Stomach (tissue), 9 donors: Measurements from ENCODE around the gene ARID5B. TPM values are rescaled to one million over a fixed set of nuclear protein-coding genes. Genes with fewer than 3 reads are reported as not detected.

Source experiments
- DNase-seq, 2 donors: peaks; one replicate each; pipeline versions ENCODE4 v3.0.0 to v3.0.0-alpha.2; 2013 to 2019
- H3K27ac ChIP-seq, 5 donors: fragments of 200-600 bp in 4 of 5; sonication (generic) in 4 of 5; one replicate each; pipeline ENCODE4 v1.5.1; 2013 to 2019; ENCODE audit warnings: mild to moderate bottlenecking in 1 of 5, moderate library complexity in 1 of 5
- H3K27me3 ChIP-seq, 3 donors: fragments of 200-600 bp; sonication (generic); one replicate each; pipeline ENCODE4 v1.5.1; 2017 to 2019; ENCODE audit warnings: mixed run types in 1 of 3
- H3K36me3 ChIP-seq, 4 donors: fragments of 200-600 bp; sonication (generic); 1 replicate in 3 of 4; 2 replicates in 1 of 4; pipeline ENCODE4 v1.5.1; 2016 to 2019
- H3K4me1 ChIP-seq, 4 donors: fragments of 200-600 bp; sonication (generic); one replicate each; pipeline ENCODE4 v1.5.1; 2016 to 2019
- H3K4me3 ChIP-seq, 4 donors: fragments of 200-600 bp; sonication (generic) in 3 of 4; one replicate each; pipeline ENCODE4 v1.5.1; 2016 to 2019; ENCODE audit warnings: mild to moderate bottlenecking in 1 of 4
- H3K9me3 ChIP-seq, 4 donors: fragments of 200-600 bp; sonication (generic); one replicate each; pipeline ENCODE4 v1.5.1; 2016 to 2019
- CTCF ChIP-seq, 7 experiments: fragments of 450-650 bp in 4 of 7; fragments of 200-600 bp in 3 of 7; sonication (generic) in 3 of 7; IDR thresholded peaks; one replicate each; pipeline ENCODE4 v1.5.1; 2016 to 2019; ENCODE audit warnings: antibody characterized with exemption in 7 of 7, control low read depth in 2 of 7, mild to moderate bottlenecking in 1 of 7
- EP300 ChIP-seq: sonication (generic); formaldehyde crosslinking; IDR thresholded peaks from one replicate; pipeline ENCODE4 v1.6.1; 2017; ENCODE audit warnings: antibody characterized with exemption
- POLR2A ChIP-seq, 4 donors: fragments of 450-650 bp; IDR thresholded peaks; one replicate each; pipeline ENCODE4 v1.6.1; 2016; ENCODE audit warnings: antibody characterized with exemption in 4 of 4, control low read depth in 2 of 4, mild to moderate bottlenecking in 1 of 4, moderate library complexity in 1 of 4
- POLR2AphosphoS5 ChIP-seq, 3 donors: sonication (generic); formaldehyde crosslinking; IDR thresholded peaks; one replicate each; pipeline ENCODE4 v1.6.1; 2016; ENCODE audit warnings: antibody characterized with exemption in 3 of 3
- WGBS, 5 donors: extraction: QIAGEN DNeasy Blood & Tissue Kit in 3 of 5; methylation state at CpG; one replicate each; pipeline versions ENCODE4 v1.1.5 to v1.1.7; 2013 to 2018; 5-methylcytosine and 5-hydroxymethylcytosine counted together
- intact Hi-C: fragments of 100-400 bp; cut with DNase I; formaldehyde crosslinking; loops from one replicate; pipeline ENCODE4 v1.15.1; 2023; ENCODE audit warnings: low total_unique reads
- polyA plus RNA-seq, 3 donors: library from polyadenylated mRNA; stranded (reverse); fragments of 200-250 nt; gene quantifications; one replicate each; pipeline ENCODE4 v1.2.3, GENCODE V29; 2013
- total RNA-seq, 5 donors: library from RNA; depleted of rRNA; stranded (reverse); fragments of >200 nt; gene quantifications; one replicate each; pipeline versions ENCODE4 v1.1.0 to v1.2.3, GENCODE V29; 2014 to 2016
- donor health status: healthy with polysubstance abuse.
- donor health status: Bipolar disorder and iron deficiency.
- donor health status: healthy.

ARID5B gene
- total and polyA plus RNA-seq, 8 donors, result 5.4 to 64.2 (median 11.9) TPM

DNA sequence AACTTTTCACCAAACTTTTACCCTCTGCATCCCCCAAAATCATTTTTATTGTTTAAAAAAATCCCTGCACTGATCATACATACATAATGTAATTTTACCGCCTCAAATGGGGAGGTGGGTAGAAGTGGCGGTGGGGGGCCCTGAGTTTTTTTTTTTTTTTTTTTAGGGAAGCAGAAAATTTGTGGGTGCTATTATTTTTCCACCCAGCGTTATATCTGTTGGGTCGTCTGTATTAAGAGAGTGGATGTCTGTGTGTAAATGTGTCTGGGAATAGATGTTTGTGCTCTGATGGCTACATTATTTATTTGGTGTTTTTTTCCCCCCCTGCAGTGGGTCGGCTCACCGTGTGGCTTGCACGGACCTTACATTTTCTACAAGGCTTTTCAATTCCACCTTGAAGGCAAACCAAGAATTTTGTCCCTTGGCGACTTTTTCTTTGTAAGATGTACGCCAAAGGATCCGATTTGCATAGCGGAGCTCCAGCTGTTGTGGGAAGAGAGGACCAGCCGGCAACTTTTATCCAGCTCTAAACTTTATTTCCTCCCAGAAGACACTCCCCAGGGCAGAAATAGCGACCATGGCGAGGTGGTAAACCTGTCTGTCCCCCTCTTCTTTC is 438 bp downstream of the ARID5B start:
- peak in 1 of 2 donors; percentile 71 for DNase-seq
- H3K4me3 ChIP-seq, result peak overlapping the region; percentile 61 to 82 (median 71)
- H3K4me1 ChIP-seq, result peaks cover 38 to 64% (median 52%) of the 10 kb centered on the region in 4 donors
- peak overlapping the region; percentile 93 to 99 (median 98) for H3K27ac ChIP-seq
- H3K9me3 ChIP-seq, result no peaks in the 10 kb centered on the region
- 0 to 1% (median 0%) methylated on average over 14 of the region's 14 CpGs for WGBS, 5 donors
- no peaks in the 10 kb centered on the region for H3K27me3 ChIP-seq
- H3K36me3 ChIP-seq, result no peaks in the 10 kb centered on the region
- intact Hi-C loops, result loop anchor here (10.0 kb wide), 1 partner anchor 343 kb away; no protein-coding TSS in a partner anchor
- TF ChIP-seq EP300, result no peak
- no peak for TF ChIP-seq CTCF (IDR thresholded peaks at IDR 0.05)
- no peak for TF ChIP-seq POLR2A (IDR thresholded peaks at IDR 0.05)
- no peak for TF ChIP-seq POLR2AphosphoS5 (IDR thresholded peaks at IDR 0.05)

DNA sequence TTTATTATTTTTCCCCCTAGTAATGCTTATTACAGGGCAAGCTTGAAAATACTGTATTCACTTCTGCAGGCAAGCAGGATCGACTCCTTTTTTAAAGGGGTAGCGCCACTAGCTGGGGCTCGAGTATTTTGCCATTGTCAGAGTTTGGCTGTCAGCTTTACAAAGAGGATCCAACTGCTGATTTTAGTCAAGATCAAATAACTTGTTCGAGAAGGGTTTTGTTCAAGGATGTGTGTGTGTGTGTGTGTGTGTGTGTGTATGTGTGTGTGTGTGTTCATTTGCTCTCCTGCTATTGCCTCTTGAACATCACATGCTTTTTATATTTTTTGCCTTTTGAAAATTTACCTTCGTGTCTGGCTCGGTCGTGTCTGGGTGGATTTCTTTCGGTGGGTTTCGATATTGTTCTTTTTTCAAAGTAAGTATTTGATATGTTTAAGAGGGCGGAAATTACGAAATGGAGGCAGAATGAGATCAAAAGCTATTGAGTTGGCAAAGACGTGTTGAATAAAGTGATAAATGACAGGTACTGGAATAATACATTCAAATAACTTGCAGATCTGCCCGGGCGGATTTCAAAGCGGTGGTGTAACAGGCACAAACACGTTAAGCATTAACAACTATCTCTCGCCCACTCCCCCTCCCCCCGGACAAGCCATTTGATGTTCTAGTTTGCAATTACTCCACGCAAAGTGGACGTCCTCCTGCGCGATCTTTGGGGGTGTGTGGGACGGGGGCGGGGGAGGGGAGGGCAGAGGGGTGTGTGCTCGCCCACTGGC is 1.1 kb downstream of the ARID5B start:
- peak; percentile 47 to 88 for DNase-seq
- H3K27ac ChIP-seq, result peak overlapping the region; percentile 93 to 99 (median 98)
- no peaks in the 10 kb centered on the region for H3K27me3 ChIP-seq
- WGBS, 5 donors, result 0% methylated on average over 18 to 25 of the region's 25 CpGs
- H3K4me1 ChIP-seq, result peaks cover 32 to 64% (median 48%) of the 10 kb centered on the region in 4 donors
- H3K9me3 ChIP-seq, result no peaks in the 10 kb centered on the region
- TF ChIP-seq EP300 (no peak), CTCF (IDR thresholded peaks at IDR 0.05) (no peak), POLR2A (IDR thresholded peaks at IDR 0.05) (no peak), POLR2AphosphoS5 (IDR thresholded peaks at IDR 0.05) (peak in 1 of 3 donors; percentile 3)
- intact Hi-C loops, result loop anchor here (10.0 kb wide), 1 partner anchor 342 kb away; no protein-coding TSS in a partner anchor
- H3K36me3 ChIP-seq, result no peaks in the 10 kb centered on the region
- peak overlapping the region; percentile 61 to 82 (median 71) for H3K4me3 ChIP-seq

- H3K9me3 ChIP-seq, result no peaks in the 10 kb centered on the region
- peak overlapping the region; percentile 93 to 99 (median 98) for H3K27ac ChIP-seq
- peaks cover 25 to 57% (median 40%) of the 10 kb centered on the region in 4 donors for H3K4me1 ChIP-seq
- peak overlapping the region; percentile 61 to 82 (median 71) for H3K4me3 ChIP-seq
- DNase-seq, result peak; percentile 61 to 85
- intact Hi-C loops, result loop anchor here (10.0 kb wide), 1 partner anchor 341 kb away; no protein-coding TSS in a partner anchor
- no peaks in the 10 kb centered on the region for H3K36me3 ChIP-seq
- TF ChIP-seq POLR2AphosphoS5 (IDR thresholded peaks at IDR 0.05), result peak; percentile 1 to 67 (median 59)
- no peak for TF ChIP-seq EP300
- TF ChIP-seq POLR2A (IDR thresholded peaks at IDR 0.05), result no peak
- peak in 3 of 7 experiments; percentile 13 to 35 (median 20) for TF ChIP-seq CTCF (IDR thresholded peaks at IDR 0.05)
- WGBS, 5 donors, result 0 to 1% (median 1%) methylated on average over 44 to 56 of the region's 56 CpGs
- no peaks in the 10 kb centered on the region for H3K27me3 ChIP-seq
Measured at GRCh38 chr10:61903221-61903927, 1.9 kb downstream of the ARID5B start.

DNA sequence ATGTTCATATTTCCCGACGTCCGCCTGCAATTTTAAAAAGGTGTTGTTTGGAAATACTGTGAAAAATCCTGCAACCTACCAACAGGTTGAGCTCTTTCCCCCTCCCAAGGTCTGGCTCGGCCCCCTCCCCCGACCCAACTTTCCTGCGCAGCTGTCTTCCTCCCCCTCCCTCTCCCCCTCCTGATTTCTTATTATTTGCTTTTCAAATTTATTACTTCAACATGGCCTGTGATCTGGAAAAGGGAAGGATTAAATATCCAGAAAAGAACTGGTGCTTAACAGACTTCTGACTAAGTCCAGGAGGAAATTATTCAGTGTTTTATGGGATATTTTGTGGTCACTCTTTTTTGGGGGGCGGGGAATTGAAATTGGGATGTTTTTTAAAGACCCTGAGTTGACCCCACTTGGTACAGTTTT is 2.4 kb downstream of the ARID5B start:
- Histone ChIP-seq H3K27ac (peak overlapping the region; percentile 93 to 99 (median 98)), H3K4me3 (peak overlapping the region; percentile 61 to 82 (median 71)), H3K36me3 (no peaks in the 10 kb centered on the region), H3K9me3 (no peaks in the 10 kb centered on the region), H3K4me1 (peaks cover 21 to 51% (median 35%) of the 10 kb centered on the region in 4 donors), H3K27me3 (no peaks in the 10 kb centered on the region)
- intact Hi-C loops, result loop anchor here (10.0 kb wide), 1 partner anchor 341 kb away; no protein-coding TSS in a partner anchor
- TF ChIP-seq EP300 (no peak), POLR2A (IDR thresholded peaks at IDR 0.05) (no peak), CTCF (IDR thresholded peaks at IDR 0.05) (no peak), POLR2AphosphoS5 (IDR thresholded peaks at IDR 0.05) (no peak)
- DNase-seq, result peak in 1 of 2 donors; percentile 88
- 4 to 5% (median 4%) methylated on average over 7 of the region's 7 CpGs for WGBS, 5 donors
